WERI-Rb-1 (cell line): ENCODE results near the gene FBLN2.

Source experiments
- DNase-seq: peaks from one replicate; pipeline ENCODE4 v3.0.0-alpha.2; 2020
- H3K27ac ChIP-seq: fragments of 250-450 bp; sonication (Bioruptor Pico); 2 replicates; pipeline ENCODE4 v1.5.1; 2020; ENCODE audit warnings: mild to moderate bottlenecking, moderate library complexity
- H3K27me3 ChIP-seq: fragments of 250-450 bp; sonication (Bioruptor Pico); 2 replicates; pipeline ENCODE4 v1.5.1; 2021; ENCODE audit warnings: mild to moderate bottlenecking, low read depth, moderate library complexity; ENCODE audit not compliant: insufficient read depth, severe bottlenecking
- H3K36me3 ChIP-seq: fragments of 250-450 bp; sonication (Bioruptor Pico); 2 replicates; pipeline ENCODE4 v1.5.1; 2020; ENCODE audit warnings: mild to moderate bottlenecking, moderate library complexity
- H3K4me3 ChIP-seq: 2 replicates; pipeline ENCODE4 v1.5.1; 2011; ENCODE audit warnings: low read depth, mild to moderate bottlenecking, control low read depth, low read length
- H3K9me3 ChIP-seq: fragments of 250-450 bp; sonication (Bioruptor Pico); 2 replicates; pipeline ENCODE4 v1.5.1; 2021; ENCODE audit warnings: mild to moderate bottlenecking, moderate library complexity; ENCODE audit not compliant: severe bottlenecking
- CTCF ChIP-seq: IDR thresholded peaks from 2 replicates; pipeline ENCODE4 v1.5.1; 2011; ENCODE audit warnings: low read depth, mild to moderate bottlenecking, control low read depth, inconsistent platforms, low read length

The FBLN2 gene

DNA sequence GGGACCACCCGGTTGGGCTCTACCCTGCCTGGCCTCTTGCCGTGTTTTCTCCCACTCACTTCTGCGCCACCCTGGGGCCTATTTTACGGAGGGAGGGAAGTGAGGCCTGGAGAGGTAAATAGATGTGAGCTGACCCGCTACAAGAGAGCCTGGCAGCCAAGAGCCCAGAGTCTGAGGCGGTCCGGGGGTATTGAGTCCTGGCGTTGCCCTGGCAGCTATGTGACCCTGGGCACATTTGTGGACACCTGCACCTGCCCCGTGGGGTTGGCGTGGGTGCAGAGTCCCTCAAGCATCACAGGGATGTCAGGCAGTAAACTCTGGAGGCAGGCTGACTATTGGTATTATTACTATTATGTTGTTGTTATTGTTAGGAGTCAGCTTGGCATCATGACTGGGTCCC lies 85.7 kb downstream of the FBLN2 start:
- no peak for DNase-seq
- H3K27me3 ChIP-seq, result no peaks in the 10 kb centered on the region
- no peaks in the 10 kb centered on the region for H3K36me3 ChIP-seq
- H3K4me3 ChIP-seq, result no peak overlapping the region
- no peak overlapping the region for H3K27ac ChIP-seq
- no peaks in the 10 kb centered on the region for H3K9me3 ChIP-seq
- TF ChIP-seq CTCF, result no peak

DNA sequence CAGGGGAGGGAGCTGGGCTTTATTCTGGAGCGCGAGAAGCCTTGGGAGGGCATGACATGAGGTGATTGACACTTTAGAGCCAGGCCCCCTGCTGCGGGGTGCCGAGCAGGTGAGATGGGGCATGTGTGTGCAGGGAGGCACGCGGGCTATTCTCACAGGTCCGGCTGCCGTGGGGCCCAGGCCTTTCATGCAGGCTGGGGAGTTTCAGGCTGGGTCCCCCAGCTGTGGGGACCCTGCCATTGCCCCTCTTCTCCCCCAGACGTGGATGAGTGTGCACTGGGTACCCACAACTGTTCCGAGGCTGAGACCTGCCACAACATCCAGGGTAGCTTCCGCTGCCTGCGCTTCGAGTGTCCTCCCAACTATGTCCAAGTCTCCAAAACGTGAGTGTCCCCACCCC lies 87.3 kb downstream of the FBLN2 start:
- no peaks in the 10 kb centered on the region for H3K9me3 ChIP-seq

GRCh38 chr3:13636874-13637273 lies 87.9 kb downstream of the FBLN2 start:
- H3K9me3 ChIP-seq, result no peaks in the 10 kb centered on the region
- H3K36me3 ChIP-seq, result no peaks in the 10 kb centered on the region
- no peak for TF ChIP-seq CTCF
- no peaks in the 10 kb centered on the region for H3K27me3 ChIP-seq
- no peak overlapping the region for H3K4me3 ChIP-seq
- H3K27ac ChIP-seq, result no peak overlapping the region; the same call in 1 of the 2 replicates
- DNase-seq, result peak; percentile 26

More for the DNA sequence above, 87.3 kb downstream of the FBLN2 start:
- Histone ChIP-seq H3K4me3 (no peak overlapping the region), H3K27me3 (no peaks in the 10 kb centered on the region), H3K27ac (no peak overlapping the region), H3K36me3 (no peaks in the 10 kb centered on the region)
- no peak for TF ChIP-seq CTCF
- no peak for DNase-seq

GRCh38 chr3:13637311-13637891 lies 88.5 kb downstream of the FBLN2 start:
- Histone ChIP-seq H3K36me3 (no peaks in the 10 kb centered on the region), H3K9me3 (no peaks in the 10 kb centered on the region), H3K4me3 (no peak overlapping the region), H3K27ac (no peak overlapping the region), H3K27me3 (no peaks in the 10 kb centered on the region)
- DNase-seq, result peak; percentile 71
- TF ChIP-seq CTCF, result no peak

GRCh38 chr3:13637953-13638352 lies 89.0 kb downstream of the FBLN2 start:
- no peaks in the 10 kb centered on the region for H3K36me3 ChIP-seq
- H3K9me3 ChIP-seq, result no peaks in the 10 kb centered on the region
- H3K27ac ChIP-seq, result no peak overlapping the region
- no peaks in the 10 kb centered on the region for H3K27me3 ChIP-seq
- no peak overlapping the region for H3K4me3 ChIP-seq
- no peak for TF ChIP-seq CTCF
- no peak for DNase-seq

GRCh38 chr3:13638927-13639326 lies 90.0 kb downstream of the FBLN2 start:
- no peaks in the 10 kb centered on the region for H3K36me3 ChIP-seq
- H3K4me3 ChIP-seq, result no peak overlapping the region
- H3K27ac ChIP-seq, result no peak overlapping the region
- no peak for TF ChIP-seq CTCF
- no peak for DNase-seq
- no peaks in the 10 kb centered on the region for H3K27me3 ChIP-seq
- no peaks in the 10 kb centered on the region for H3K9me3 ChIP-seq
